NCI-H774 (cell line): ENCODE data around the gene P2RY6.
A peak's percentile ranks its signal among the peaks of the same experiment; 100 is the strongest.
"Not testable (repeated sequence)": the region's sequence is repeated elsewhere in the genome, so short reads cannot be mapped to it uniquely, and the experiment has no call there.

Experiments
- DNase-seq: peaks from one replicate; lab custom pipeline; 2025; lab: John Stamatoyannopoulos, UW

P2RY6 gene, protein sequence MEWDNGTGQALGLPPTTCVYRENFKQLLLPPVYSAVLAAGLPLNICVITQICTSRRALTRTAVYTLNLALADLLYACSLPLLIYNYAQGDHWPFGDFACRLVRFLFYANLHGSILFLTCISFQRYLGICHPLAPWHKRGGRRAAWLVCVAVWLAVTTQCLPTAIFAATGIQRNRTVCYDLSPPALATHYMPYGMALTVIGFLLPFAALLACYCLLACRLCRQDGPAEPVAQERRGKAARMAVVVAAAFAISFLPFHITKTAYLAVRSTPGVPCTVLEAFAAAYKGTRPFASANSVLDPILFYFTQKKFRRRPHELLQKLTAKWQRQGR

DNA sequence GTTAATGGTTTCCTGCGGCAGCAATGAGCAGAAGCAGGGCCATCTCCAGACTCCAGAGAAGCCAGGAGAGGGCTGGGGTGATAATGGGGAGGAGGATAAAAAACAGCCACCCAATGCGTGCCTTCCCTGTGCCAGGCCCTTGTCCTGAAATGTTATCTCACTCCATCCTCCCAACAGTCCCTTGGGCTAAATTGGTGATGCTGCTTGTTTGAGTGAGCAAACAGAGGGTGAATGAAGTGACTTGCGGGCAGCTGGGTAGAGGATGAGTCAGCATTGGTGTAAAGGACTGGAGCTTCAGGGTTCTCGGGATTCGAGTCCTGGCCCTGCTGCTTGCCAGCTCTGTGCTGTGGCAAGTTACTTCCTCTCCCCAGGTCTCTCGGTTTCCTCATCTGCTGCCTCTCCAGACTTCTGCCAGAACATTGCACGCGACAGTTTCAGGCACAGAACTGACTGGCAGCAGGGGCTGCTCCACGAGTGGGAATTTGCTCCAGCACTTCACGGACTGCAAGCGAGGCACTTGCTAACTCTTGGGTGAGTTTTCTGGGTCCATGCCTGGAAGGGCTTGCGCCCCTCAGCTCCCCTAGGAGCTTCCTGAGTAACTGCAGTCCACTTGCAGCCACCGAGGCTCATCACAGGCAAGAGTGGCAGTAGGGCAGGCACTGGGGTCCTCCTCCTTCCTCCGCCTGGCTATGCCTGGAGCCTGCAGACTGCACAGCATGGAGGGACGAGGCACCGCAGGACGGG lies at the start of gene P2RY6:
Gene P2RY6 (plus strand): TSS at position 403 of the 744 bp plus-strand sequence. CDS start 24,181 bp downstream, outside the sequence.
- no peak for DNase-seq

DNA sequence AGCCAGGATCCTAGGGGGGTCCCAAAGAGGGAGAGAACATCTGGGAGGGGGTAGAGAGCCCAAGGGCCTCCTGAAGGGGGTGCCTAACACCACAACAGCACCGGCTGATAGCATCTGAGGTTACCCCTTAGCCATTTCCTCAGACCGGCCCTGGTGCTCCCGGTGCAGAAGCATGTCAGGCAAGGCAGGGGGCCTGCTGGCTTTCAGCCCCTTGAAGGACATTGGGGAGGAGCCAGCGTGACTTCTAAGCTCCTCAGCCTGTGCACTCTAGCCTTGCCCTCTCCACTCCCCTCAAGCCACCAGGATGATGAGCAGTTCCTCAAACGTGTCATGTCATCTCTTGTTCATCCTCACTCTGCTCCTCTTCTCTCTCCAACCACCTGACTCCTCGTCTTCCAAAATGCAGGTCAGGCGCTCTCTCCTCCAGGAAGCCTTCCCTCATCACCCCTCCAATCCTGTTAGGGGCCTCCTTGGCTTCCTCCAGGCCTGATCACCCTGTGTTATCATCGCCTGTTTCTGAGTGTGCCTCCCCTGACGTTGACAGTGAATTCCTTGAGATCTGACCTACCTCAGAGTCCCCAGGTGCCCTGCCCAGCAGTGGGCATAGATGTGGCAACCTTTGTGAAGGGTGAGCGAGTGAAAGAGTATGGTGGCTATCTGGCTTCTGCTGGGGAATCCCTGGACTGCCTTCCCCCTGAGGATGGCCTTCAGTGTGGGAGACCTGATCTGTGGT lies 48.0 kb upstream of the P2RY6 start:
- DNase-seq: no peak

DNA sequence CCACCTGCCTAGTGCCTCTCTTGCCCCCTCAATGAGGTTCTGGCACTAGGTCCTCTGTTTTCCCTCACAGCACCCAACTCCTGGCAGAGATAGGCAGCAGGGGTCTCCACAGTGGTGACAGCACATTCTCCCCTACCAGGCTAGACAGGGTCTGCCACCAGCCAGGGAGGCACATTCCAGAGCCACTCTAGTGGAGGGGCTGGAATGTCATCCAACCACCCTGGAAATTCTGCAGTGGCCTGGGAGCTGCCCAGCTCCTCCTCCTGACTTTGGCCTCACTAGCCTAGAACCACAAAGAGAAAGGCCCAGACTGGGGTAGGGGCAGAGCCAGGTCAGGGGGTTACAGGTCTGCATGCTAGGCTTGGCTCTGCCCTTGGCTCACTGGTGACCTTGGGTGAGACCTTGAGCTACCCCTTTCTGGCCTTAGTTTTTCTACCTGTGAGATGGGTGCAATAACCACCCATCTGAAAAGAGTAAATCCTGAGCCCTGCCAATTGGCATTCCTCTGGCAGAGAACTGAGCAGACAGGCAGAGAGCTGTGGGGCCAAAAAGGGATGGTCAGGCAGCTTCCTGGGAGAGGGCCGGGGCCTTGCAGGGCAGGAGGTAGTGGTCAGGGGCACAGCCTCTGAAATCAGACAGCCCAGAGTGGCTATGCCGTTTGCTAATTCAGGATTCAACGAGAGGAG lies 47.0 kb upstream of the P2RY6 start:
- no peak for DNase-seq

DNA sequence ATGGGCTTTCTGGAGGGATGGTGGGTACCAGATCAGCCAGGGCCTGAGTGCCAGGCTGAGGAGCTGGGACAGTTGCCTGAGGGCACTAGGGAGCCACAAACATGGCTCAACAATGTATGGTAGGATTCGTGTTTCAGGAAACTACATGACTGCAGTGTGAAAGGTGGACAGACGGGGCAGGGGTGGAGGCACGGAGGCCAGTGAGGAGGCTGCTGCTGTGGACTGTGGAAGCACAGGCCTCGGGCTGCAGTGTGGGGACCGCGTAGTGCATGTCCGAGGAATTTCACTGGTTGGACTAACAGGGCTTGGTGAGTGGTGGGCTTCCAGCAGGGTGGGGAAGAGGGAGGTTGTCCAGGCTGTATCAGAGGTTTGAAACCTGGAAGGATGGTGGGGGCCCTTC lies 46.3 kb upstream of the P2RY6 start:
- DNase-seq: no peak

DNA sequence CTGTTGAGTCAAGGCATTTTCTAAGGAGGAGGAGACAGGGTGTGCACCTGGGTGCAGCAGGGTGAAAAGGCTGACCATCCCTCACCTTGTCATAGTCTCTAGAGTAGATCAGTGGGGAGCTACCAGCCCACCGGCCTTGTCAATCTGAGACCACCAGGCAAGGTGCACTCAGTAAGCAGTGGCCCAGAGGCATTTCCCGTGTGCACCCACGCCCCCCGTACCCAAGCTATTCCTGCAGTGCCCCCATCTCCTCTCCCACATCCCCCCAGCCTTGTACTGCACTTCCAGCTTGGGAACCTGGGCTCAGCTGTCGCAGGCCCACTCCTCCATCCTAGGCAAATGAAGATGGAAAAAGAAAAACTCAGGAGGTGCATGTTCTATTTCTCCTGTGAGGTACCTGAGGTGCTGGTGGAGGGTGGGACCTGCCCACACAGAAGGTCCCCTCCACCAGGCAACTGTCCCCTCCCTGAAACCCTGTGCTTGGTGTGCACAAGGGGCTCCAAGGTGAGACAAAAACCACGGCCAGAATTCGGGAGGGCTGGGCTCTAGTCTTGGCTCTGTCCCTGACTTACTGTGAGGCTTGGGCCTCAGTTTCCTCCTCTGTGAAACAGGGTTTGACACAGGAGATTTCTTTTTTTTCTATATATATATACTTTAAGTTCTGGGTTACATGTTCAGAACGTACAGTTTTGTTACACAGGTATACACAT lies 45.7 kb upstream of the P2RY6 start:
- DNase-seq: no peak

DNA sequence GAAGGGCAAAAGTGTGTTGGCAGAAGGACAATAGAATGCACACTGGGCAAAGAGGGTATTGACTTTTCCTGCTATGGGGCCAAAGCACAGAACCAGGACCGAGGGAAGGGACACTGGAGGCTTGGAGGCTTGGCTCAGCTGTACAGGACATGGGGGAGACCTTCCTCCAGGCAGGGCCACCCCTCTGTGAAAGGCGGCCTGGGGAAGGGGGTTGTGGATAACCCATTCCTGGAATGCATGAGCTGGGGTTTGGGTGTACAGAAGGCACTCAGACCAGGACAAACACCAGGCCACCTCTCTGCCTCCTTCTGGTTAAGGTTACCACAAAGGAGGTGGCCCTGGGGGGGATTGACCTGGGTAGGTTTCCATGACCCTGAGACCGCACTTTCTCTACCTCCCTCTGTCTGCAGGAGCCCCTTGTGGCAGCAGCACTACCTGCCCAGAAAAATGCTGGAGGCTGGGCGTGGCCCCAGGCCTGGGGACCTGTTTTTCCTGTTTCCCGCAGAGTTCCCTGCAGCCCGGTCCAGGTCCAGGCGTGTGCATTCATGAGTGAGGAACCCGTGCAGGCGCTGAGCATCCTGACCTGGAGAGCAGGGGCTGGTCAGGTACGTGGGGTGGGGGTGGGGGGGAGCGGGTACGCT lies 44.4 kb upstream of the P2RY6 start:
- peak; percentile 20 for DNase-seq

DNA sequence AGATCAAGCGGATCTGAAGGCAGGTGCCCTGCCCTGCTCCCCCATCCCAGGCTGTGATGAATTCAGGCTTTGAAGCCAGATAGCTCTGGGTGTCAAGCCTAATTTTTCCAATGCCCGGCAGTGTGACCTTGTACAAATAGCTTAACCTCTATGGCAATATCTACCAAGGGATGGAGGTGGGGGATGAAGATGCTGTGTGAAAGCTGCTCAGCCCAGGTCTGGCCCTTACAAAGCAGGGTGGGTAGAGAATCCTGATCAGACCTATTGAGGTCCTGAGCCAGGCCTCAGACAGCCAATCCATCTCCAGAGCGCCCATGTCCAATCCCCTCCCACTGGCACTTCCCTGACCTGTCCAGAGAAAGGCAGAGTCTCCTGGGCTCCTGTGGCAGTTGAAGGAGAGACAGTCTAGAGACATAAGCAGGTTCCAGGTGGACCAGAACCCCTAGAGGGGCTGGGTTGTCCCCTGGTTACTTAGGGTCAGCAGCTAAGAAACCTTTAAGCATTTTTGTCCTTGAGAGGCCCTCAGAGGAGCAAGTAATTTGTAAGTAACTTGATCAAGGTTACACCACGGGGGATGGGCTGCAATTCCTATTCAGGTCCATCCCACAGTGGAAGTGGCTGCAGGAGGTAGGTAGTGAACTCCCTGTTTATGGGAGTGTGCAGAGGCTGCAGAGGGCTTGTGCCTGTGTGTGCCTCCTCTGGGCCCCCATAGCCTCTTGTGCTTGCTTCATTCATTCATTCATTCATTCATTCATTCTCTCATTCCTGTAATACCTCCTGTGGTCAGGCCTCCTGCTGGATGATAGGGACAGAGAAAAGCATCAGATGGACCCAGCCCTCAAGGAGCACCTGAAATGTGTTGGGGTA lies 43.6 kb upstream of the P2RY6 start:
- DNase-seq: no peak

DNA sequence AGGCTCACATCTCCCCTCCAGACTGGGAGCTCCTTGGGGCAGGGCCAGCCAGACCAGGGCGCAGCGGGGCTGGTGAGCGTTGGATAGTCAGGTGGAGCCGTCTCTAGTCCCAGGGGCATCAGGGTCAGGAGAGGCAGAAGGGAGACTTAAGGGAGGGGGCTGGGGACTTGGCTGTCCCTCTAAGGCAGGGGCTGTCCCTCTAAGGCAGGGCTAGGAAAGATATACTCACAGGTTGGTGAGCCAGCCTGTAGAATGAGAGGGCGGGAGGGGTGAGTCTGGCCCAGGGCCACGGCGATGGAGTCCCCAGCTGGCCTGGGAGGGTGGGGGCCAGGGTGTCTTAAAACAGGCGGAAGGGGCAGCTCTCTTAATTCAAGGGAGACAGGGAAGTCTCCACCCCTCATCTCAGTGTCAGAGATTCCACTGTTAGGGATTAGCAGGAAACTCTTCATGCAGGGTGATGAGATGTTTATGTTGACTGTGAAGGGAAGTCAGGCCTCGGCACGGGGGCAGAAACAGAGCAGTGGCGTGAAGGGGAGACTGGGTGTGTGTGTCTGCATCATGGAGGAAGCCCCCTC lies 42.7 kb upstream of the P2RY6 start:
- no peak for DNase-seq

DNA sequence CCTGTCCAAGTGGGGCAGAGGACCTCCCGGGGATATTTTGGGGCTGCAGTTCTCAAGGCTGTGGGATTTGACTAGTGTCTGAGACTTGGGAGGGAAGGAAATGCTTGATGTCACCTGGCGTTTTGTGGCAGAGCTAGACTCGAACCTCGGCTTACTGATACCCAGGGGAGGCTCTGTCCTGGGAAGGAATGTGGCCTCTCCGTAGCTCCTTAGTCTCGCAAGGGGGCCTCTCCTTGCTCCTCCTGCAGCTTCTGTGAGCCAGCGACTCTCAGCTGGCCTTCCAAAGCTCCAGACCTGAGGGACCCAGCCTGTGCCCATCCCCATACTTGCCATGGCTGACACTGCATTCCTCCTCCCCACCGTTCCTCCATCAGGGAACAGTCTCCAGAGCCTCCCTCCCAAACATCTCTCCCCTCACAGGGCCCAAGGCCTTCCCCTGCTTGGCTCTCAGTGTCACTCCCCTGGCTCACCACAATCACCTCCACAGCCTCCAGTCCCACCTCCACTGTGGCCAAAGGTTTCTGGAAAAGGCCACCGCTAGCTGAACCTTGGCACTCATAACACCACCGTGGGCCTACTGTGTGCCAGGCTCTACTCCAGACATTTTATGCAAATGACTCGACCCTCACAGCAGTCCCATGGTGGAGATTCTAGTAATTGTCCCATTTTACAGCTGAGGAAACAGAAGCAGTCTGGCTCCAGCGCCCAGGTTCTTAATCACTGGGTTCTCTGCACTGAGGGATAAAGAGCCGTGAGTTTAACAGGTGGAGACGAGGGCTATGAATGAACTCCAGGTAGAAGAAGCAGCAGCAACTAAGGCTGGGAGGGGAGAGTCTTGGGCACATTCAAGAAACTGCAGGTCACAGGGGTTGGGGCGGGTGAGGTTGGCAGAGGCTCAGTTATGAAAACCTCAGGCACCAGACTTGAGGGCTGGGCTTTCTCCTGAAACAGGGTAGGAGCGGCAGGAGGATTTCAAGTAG lies 42.0 kb upstream of the P2RY6 start:
- no peak for DNase-seq

DNA sequence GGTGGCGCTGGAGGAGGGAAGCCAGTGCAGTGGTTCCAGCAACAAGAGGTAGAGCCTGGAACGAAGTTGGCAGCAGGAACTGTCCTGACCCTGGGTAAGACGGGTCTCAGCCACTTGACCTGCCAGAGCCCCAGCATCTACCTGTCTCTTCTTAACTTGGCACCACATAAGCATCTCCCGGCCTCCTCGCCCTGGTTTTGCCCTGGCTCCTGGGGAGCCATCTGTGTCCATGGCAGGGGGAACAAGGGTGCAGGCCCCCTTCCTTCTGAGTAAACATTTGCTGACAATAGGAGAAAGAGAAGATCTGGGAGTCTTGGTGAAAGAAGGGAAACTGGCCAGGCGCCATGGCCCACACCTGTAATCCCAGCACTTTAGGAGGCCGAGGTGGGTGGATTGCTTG lies 41.2 kb upstream of the P2RY6 start:
- no peak for DNase-seq

DNA sequence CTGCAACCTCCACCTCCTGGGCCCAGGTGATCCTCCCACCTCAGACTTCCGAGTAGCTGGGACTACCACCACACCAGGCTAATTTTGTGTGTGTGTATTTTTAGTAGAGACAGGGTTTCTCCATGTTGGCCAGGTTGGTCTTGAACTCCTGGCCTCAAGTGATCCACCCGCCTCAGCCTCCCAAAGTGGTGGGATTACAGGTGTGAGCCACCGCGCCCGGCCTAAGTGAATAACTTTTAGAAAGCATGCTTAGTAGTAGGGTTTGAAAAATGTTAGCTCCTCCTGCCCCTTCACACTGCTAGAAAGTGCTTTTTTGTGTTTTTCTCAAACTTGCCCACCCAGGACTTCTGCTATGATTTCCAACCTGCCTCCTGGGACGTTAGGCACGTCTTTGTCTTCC lies 39.7 kb upstream of the P2RY6 start:
- not testable (repeated sequence) for DNase-seq

DNA sequence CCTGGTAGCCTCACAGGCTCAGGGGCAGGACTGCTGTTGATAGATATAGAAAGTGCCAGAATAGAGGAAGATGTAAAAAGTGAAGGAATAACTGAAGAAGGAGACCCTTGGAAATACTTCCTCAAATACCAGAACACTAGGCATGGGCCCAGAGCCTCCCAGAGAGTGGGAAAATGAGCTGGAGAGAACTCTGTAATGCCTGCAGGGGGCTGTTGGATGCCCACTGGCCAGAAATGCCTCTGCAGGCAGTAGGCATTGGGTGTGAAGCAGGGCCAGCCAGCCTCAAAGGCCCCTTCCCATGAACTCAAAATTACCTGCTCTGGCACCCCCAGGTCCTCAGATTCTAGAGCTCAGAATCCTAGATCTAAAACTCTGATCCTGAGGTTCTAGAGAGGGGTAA lies 38.9 kb upstream of the P2RY6 start:
- no peak for DNase-seq

DNA sequence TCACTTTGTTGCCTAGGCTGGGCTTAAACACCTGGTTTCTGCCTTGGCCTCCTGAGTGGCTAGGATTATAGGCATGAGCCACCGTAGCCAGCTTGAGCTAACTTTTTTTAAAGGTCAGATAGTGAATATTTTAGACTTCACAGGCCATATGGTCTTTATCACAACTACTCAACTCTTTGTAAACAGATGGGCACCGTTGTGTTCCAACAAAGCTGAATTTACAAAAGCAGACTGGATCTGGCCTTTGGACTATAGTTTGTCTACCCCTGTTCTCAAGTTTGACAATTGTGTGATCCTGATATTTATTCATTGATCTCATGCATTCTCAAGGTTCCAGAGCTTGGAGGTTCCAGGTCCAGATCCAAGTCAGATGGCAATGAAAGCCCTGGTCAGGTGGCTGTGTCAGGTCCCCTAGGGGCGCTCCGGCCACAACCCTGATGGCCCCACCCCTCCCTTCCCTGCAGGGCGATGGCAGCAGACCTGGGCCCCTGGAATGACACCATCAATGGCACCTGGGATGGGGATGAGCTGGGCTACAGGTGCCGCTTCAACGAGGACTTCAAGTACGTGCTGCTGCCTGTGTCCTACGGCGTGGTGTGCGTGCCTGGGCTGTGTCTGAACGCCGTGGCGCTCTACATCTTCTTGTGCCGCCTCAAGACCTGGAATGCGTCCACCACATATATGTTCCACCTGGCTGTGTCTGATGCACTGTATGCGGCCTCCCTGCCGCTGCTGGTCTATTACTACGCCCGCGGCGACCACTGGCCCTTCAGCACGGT lies 38.3 kb upstream of the P2RY6 start:
- no peak for DNase-seq

DNA sequence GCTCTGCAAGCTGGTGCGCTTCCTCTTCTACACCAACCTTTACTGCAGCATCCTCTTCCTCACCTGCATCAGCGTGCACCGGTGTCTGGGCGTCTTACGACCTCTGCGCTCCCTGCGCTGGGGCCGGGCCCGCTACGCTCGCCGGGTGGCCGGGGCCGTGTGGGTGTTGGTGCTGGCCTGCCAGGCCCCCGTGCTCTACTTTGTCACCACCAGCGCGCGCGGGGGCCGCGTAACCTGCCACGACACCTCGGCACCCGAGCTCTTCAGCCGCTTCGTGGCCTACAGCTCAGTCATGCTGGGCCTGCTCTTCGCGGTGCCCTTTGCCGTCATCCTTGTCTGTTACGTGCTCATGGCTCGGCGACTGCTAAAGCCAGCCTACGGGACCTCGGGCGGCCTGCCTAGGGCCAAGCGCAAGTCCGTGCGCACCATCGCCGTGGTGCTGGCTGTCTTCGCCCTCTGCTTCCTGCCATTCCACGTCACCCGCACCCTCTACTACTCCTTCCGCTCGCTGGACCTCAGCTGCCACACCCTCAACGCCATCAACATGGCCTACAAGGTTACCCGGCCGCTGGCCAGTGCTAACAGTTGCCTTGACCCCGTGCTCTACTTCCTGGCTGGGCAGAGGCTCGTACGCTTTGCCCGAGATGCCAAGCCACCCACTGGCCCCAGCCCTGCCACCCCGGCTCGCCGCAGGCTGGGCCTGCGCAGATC lies 37.5 kb upstream of the P2RY6 start:
- no peak for DNase-seq

DNA sequence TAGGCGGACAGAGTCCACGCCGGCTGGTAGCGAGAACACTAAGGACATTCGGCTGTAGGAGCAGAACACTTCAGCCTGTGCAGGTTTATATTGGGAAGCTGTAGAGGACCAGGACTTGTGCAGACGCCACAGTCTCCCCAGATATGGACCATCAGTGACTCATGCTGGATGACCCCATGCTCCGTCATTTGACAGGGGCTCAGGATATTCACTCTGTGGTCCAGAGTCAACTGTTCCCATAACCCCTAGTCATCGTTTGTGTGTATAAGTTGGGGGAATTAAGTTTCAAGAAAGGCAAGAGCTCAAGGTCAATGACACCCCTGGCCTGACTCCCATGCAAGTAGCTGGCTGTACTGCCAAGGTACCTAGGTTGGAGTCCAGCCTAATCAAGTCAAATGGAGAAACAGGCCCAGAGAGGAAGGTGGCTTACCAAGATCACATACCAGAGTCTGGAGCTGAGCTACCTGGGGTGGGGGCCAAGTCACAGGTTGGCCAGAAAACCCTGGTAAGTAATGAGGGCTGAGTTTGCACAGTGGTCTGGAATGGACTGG lies 36.8 kb upstream of the P2RY6 start:
- no peak for DNase-seq

DNA sequence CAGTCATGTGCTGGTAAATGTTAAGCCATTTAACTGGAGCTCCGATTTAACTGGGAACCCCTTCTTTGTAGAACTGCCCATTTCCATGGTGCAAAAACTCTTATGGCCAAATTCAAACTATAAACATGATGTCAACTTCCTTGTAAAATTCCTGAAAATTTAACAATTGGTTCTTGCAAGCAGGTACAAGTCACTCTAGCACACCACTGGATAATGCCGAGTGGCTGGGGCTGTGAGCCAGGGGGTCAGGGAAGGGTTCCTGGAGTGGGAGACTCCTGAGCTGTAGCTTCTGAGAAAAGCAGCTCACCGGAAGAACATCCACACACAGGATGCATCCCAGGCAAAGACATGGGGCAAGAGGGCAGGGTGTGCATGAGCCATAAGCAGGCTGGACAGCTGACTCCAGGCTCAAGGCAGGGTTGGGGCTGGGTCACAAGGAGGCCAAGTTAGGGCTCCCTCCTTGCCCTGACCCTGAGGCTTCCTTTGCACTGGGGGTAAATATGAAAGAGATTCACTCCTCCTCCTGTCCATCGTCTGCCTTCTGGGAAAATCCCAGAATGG lies 35.9 kb upstream of the P2RY6 start:
- no peak for DNase-seq

DNA sequence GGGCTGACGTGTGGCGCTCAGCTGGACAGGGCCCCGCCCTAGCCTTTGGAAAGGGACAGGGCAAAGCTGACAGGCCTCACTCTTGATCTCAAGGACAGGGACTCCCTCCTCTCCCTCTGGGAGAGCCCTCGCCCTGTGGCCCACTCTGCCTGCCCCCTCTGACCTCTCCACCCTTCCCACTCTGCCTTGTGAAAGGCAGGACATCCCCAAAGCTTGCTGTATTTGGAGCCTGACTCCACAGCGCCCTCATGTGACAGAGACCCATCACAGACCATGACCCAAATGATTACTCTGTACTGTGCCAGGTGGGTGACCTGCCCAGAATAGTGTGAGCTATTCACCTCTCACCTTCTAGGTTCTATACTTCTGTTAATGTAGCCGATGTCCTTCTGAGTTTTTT lies 35.3 kb upstream of the P2RY6 start:
- no peak for DNase-seq
